ENCODE measurements around the gene PCP4L1. TPM values are rescaled to one million over a fixed set of nuclear protein-coding genes. Genes with fewer than 3 reads are reported as not detected.
"Not testable (repeated sequence)": the region's sequence is repeated elsewhere in the genome, so short reads cannot be mapped to it uniquely, and the experiment has no call there.

The PCP4L1 gene
- total RNA-seq, 2 donors from 2014 or later: 0.59 TPM; not detected in 1

GRCh38 chr1:161241682-161242081 is 16.9 kb upstream of the PCP4L1 start:
- no peaks in the 10 kb centered on the region for H3K27me3 ChIP-seq
- no peak overlapping the region for H3K27ac ChIP-seq
- H3K36me3 ChIP-seq: no peaks in the 10 kb centered on the region
- no peaks in the 10 kb centered on the region for H3K9me3 ChIP-seq
- no peaks in the 10 kb centered on the region for H3K4me1 ChIP-seq
- no peak for DNase-seq (ENCODE audit: low spot score)
- TF ChIP-seq CTCF (IDR thresholded peaks at IDR 0.05): no peak
- no peak overlapping the region for H3K4me3 ChIP-seq

- no peak overlapping the region for H3K4me3 ChIP-seq
- no peak overlapping the region for H3K27ac ChIP-seq
- H3K9me3 ChIP-seq: no peaks in the 10 kb centered on the region
- no peak for TF ChIP-seq CTCF (IDR thresholded peaks at IDR 0.05)
- no peaks in the 10 kb centered on the region for H3K27me3 ChIP-seq
- no peak for DNase-seq (ENCODE audit: low spot score)
- no peaks in the 10 kb centered on the region for H3K4me1 ChIP-seq
- H3K36me3 ChIP-seq: no peaks in the 10 kb centered on the region
Measured at GRCh38 chr1:161242313-161242712, 16.2 kb upstream of the PCP4L1 start.

- no peak overlapping the region for H3K4me3 ChIP-seq
- no peaks in the 10 kb centered on the region for H3K4me1 ChIP-seq
- TF ChIP-seq CTCF (IDR thresholded peaks at IDR 0.05): no peak
- DNase-seq (ENCODE audit: low spot score): no peak
- no peaks in the 10 kb centered on the region for H3K9me3 ChIP-seq
- no peaks in the 10 kb centered on the region for H3K27me3 ChIP-seq
- H3K27ac ChIP-seq: no peak overlapping the region
- H3K36me3 ChIP-seq: no peaks in the 10 kb centered on the region
Measured at GRCh38 chr1:161244888-161245287, 13.7 kb upstream of the PCP4L1 start.

- not testable (repeated sequence) for H3K27me3 ChIP-seq; DNase-seq (ENCODE audit: low spot score); H3K4me3 ChIP-seq; H3K9me3 ChIP-seq; H3K27ac ChIP-seq; H3K4me1 ChIP-seq; H3K36me3 ChIP-seq
Measured at GRCh38 chr1:161250100-161250499, 8.4 kb upstream of the PCP4L1 start.

- H3K4me3 ChIP-seq: no peak overlapping the region
- H3K9me3 ChIP-seq: no peaks in the 10 kb centered on the region
- no peaks in the 10 kb centered on the region for H3K27me3 ChIP-seq
- no peaks in the 10 kb centered on the region for H3K36me3 ChIP-seq
- no peak overlapping the region for H3K27ac ChIP-seq
- no peak for TF ChIP-seq CTCF (IDR thresholded peaks at IDR 0.05)
- DNase-seq (ENCODE audit: low spot score): no peak
- H3K4me1 ChIP-seq: no peaks in the 10 kb centered on the region
Measured at GRCh38 chr1:161250829-161251228, 7.7 kb upstream of the PCP4L1 start.

- no peaks in the 10 kb centered on the region for H3K27me3 ChIP-seq
- H3K4me3 ChIP-seq: no peak overlapping the region
- no peaks in the 10 kb centered on the region for H3K36me3 ChIP-seq
- H3K4me1 ChIP-seq: no peaks in the 10 kb centered on the region
- H3K9me3 ChIP-seq: peaks cover 0 to 3% of the 10 kb centered on the region in 2 donors
- no peak overlapping the region for H3K27ac ChIP-seq
- no peak for TF ChIP-seq CTCF (IDR thresholded peaks at IDR 0.05)
- no peak for DNase-seq (ENCODE audit: low spot score)
Measured at GRCh38 chr1:161251579-161251978, 7.0 kb upstream of the PCP4L1 start.

GRCh38 chr1:161255302-161255701 is 3.2 kb upstream of the PCP4L1 start:
- H3K9me3 ChIP-seq: peaks cover 0 to 14% of the 10 kb centered on the region in 2 donors
- not testable (repeated sequence) for H3K36me3 ChIP-seq; H3K4me1 ChIP-seq; H3K27ac ChIP-seq; H3K27me3 ChIP-seq; DNase-seq (ENCODE audit: low spot score); H3K4me3 ChIP-seq

- not testable (repeated sequence) for DNase-seq (ENCODE audit: low spot score); H3K4me1 ChIP-seq; H3K27me3 ChIP-seq; H3K27ac ChIP-seq; H3K36me3 ChIP-seq; H3K4me3 ChIP-seq
- peaks cover 0 to 14% of the 10 kb centered on the region in 2 donors for H3K9me3 ChIP-seq
Measured at GRCh38 chr1:161255955-161256520, 2.5 kb upstream of the PCP4L1 start.

GRCh38 chr1:161257109-161257508 is 1.4 kb upstream of the PCP4L1 start:
- H3K4me3 ChIP-seq; DNase-seq (ENCODE audit: low spot score); H3K27ac ChIP-seq; H3K27me3 ChIP-seq; H3K36me3 ChIP-seq; H3K4me1 ChIP-seq: not testable (repeated sequence)
- H3K9me3 ChIP-seq: peaks cover 0 to 14% of the 10 kb centered on the region in 2 donors
